Jurkat, Clone E6-1 (cell line): ENCODE measurements around the gene RAB4A.

Experiments used
- DNase-seq: peaks from one replicate; pipeline ENCODE4 v3.0.0-alpha.2; 2011; ENCODE audit warnings: low read depth, low spot score
- H3K4me3 ChIP-seq: 2 replicates; pipeline ENCODE4 v1.5.1; 2011; ENCODE audit warnings: mild to moderate bottlenecking, low read length, control low read depth, moderate library complexity

The RAB4A gene

GRCh38 chr1:229349463-229350385, 78.8 kb downstream of the RAB4A start:
- no peak overlapping the region for H3K4me3 ChIP-seq
- no peak for DNase-seq

- H3K4me3 ChIP-seq = no peak overlapping the region
- DNase-seq = no peak
These were observed 82.1 kb downstream of the RAB4A start for GRCh38 chr1:229352975-229353374.

- no peak for DNase-seq
These were observed 83.3 kb downstream of the RAB4A start for GRCh38 chr1:229354226-229354625.

More at GRCh38 chr1:229354226-229354625, 83.3 kb downstream of the RAB4A start:
- H3K4me3 ChIP-seq = no peak overlapping the region
